H1 (cell line): ENCODE data around the gene FOXN3. TPM values are rescaled to one million over a fixed set of nuclear protein-coding genes. Genes with fewer than 3 reads are reported as not detected.

Experiments used
- CHD7 ChIP-seq: fragments of 300-600 bp; sonication (generic); IDR thresholded peaks from 2 replicates; pipeline ENCODE4 v1.7.1; 2012; ENCODE audit warnings: low read length, moderate library complexity, mild to moderate bottlenecking, inconsistent platforms; ENCODE audit not compliant: insufficient replicate concordance
- MAX ChIP-seq: IDR thresholded peaks from 2 replicates; pipeline ENCODE4 v1.6.1; 2012; ENCODE audit warnings: inconsistent platforms
- TAF7 ChIP-seq: optimal IDR thresholded peaks from 2 replicates; pipeline ENCODE3; 2011; ENCODE audit warnings: low read depth, mild to moderate bottlenecking, inconsistent platforms, low read length, moderate library complexity, borderline replicate concordance
- TBP ChIP-seq: IDR thresholded peaks from 2 replicates; pipeline ENCODE4 v1.6.1; 2011; ENCODE audit warnings: low read depth, low read length, improper control_type of control experiment
- polyA plus RNA-seq, 7 experiments: library from polyadenylated mRNA; depleted of rRNA in 3 of 7; stranded (reverse) in 5 of 7; unstranded in 2 of 7; fragments of >200 nt in 5 of 7; fragments of 200-250 nt in 2 of 7; gene quantifications; 1 replicate in 5 of 7; 2 replicates in 1 of 7; 4 replicates in 1 of 7; pipeline versions ENCODE4 v1.2.1 to v1.2.3, GENCODE V29; 2011 to 2013; ENCODE audit warnings: missing spikeins in 2 of 7, mixed read lengths in 2 of 7
- total RNA-seq: library from RNA; stranded (reverse); fragmentation: NEBNext Ultra II Directional; extraction: Animal tissue kit (Norgen Biotek cat#: 25700); gene quantifications from 2 replicates; pipeline ENCODE4 v1.2.1, GENCODE V29; 2021

FOXN3 gene
- total and polyA plus RNA-seq, 2 of the 8 experiments (the other 6 are each of a cell fraction or from before 2014, with no cell fraction given): 52.6 to 178 TPM

GRCh38 chr14:89182326-89182725 is 234.7 kb downstream of the FOXN3 start (continued):
- TF ChIP-seq CHD7 (no peak), TAF7 (no peak), MAX (no peak), TBP (no peak)
